Left ventricle myocardium inferior (tissue), 1 donor: ENCODE results near the gene TPI1. TPM values are rescaled to one million over a fixed set of nuclear protein-coding genes. Genes with fewer than 3 reads are reported as not detected.

Source experiments
- DNase-seq: peaks from one replicate; pipeline ENCODE4 v3.0.0-alpha.2; 2020
- H3K27ac ChIP-seq: fragments of 200-600 bp; replicated peaks from 2 replicates; pipeline ENCODE4 v1.8.0; 2021
- H3K27me3 ChIP-seq: fragments of 200-600 bp; 2 replicates; pipeline ENCODE4 v1.8.0; 2021; ENCODE audit warnings: low read depth
- H3K36me3 ChIP-seq: fragments of 200-600 bp; 2 replicates; pipeline ENCODE4 v1.8.0; 2021
- H3K4me1 ChIP-seq: fragments of 200-600 bp; 2 replicates; pipeline ENCODE4 v1.8.0; 2021
- H3K4me3 ChIP-seq: fragments of 200-600 bp; 2 replicates; pipeline ENCODE4 v1.8.0; 2021; ENCODE audit warnings: mild to moderate bottlenecking, moderate library complexity
- H3K9me3 ChIP-seq: fragments of 200-600 bp; replicated peaks from 2 replicates; pipeline ENCODE4 v1.8.0; 2021
- CTCF ChIP-seq: fragments of 200-600 bp; IDR thresholded peaks from 2 replicates; pipeline ENCODE4 v1.8.0; 2021; ENCODE audit warnings: antibody characterized with exemption, mild to moderate bottlenecking, borderline replicate concordance
- intact Hi-C: fragments of 100-400 bp; cut with micrococcal nuclease; formaldehyde crosslinking; loops from one replicate; pipeline ENCODE4 v1.11.0; 2022
- total RNA-seq: library from RNA; stranded (reverse); fragmentation: NEBNext Ultra II Directional; extraction: Animal tissue kit (Norgen Biotek cat#: 25700); gene quantifications from one replicate; pipeline ENCODE4 v1.2.1, GENCODE V29; 2021
- donor health status: DM: no; HTN: yes; CAD: no; lungs with severe emphysema.

The TPI1 gene
- total RNA-seq, 1 donor from 2014 or later, result 753 TPM

DNA sequence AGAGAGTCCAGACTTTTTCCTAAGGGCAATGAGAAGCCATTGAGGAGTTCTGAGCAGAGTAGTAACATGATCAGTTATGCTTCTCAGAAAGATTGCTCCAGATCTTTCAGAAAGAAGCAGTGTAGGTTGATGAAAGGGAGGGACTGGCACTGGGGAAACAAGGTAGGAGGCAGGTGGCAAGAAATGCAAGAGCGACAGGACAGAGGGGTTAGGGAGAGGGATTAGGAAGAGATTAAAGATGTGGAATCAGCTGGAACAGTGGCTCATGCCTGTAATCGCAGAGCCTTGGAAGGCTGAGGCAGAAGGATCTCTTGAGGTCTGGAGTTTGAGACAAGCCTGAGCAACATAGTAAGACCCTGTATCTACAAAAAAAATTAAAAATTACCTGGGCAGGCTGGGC is 19.7 kb upstream of the TPI1 start:
- no peaks in the 10 kb centered on the region for H3K9me3 ChIP-seq
- H3K36me3 ChIP-seq, result peaks cover 46% of the 10 kb centered on the region
- no peak for DNase-seq
- no peak for TF ChIP-seq CTCF
- H3K4me3 ChIP-seq, result no peak overlapping the region
- H3K27ac ChIP-seq, result no peak overlapping the region
- H3K4me1 ChIP-seq, result peaks cover 11% of the 10 kb centered on the region
- intact Hi-C loops, result no loop called here
- no peaks in the 10 kb centered on the region for H3K27me3 ChIP-seq

GRCh38 chr12:6849427-6849826 is 17.9 kb upstream of the TPI1 start:
- TF ChIP-seq CTCF, result no peak
- Histone ChIP-seq H3K36me3 (peaks cover 37% of the 10 kb centered on the region), H3K27me3 (no peaks in the 10 kb centered on the region), H3K4me1 (peaks cover 24% of the 10 kb centered on the region), H3K9me3 (no peaks in the 10 kb centered on the region), H3K4me3 (no peak overlapping the region), H3K27ac (no peak overlapping the region)
- intact Hi-C loops, result no loop called here
- DNase-seq, result no peak

- intact Hi-C loops, result no loop called here
- no peak for DNase-seq
- no peak overlapping the region for H3K4me3 ChIP-seq
These were observed 17.3 kb upstream of the TPI1 start for GRCh38 chr12:6849976-6850560.

GRCh38 chr12:6850796-6851152 is 16.6 kb upstream of the TPI1 start:
- peaks cover 24% of the 10 kb centered on the region for H3K4me1 ChIP-seq
- H3K36me3 ChIP-seq, result peaks cover 33% of the 10 kb centered on the region
- peak overlapping the region; percentile 91 for H3K4me3 ChIP-seq
- H3K27me3 ChIP-seq, result no peaks in the 10 kb centered on the region
- peak overlapping the region; percentile 100 for H3K27ac ChIP-seq
- intact Hi-C loops, result no loop called here
- no peaks in the 10 kb centered on the region for H3K9me3 ChIP-seq
- no peak for TF ChIP-seq CTCF
- no peak for DNase-seq

More at GRCh38 chr12:6849976-6850560, 17.3 kb upstream of the TPI1 start:
- no peaks in the 10 kb centered on the region for H3K27me3 ChIP-seq
- peaks cover 33% of the 10 kb centered on the region for H3K36me3 ChIP-seq
- TF ChIP-seq CTCF, result no peak
- no peak overlapping the region for H3K27ac ChIP-seq
- no peaks in the 10 kb centered on the region for H3K9me3 ChIP-seq
- H3K4me1 ChIP-seq, result peaks cover 24% of the 10 kb centered on the region

GRCh38 chr12:6851153-6851920 is 16.0 kb upstream of the TPI1 start, which contains the start of gene CDCA3:
Gene CDCA3, minus strand, starts transcription at chr12:6851286. Its CDS starts 334 bp downstream, at chr12:6850952.
- intact Hi-C loops, result no loop called here

More at GRCh38 chr12:6851153-6851920, 16.0 kb upstream of the TPI1 start, which contains the start of gene CDCA3:
- no peak for TF ChIP-seq CTCF
- H3K27me3 ChIP-seq, result no peaks in the 10 kb centered on the region
- H3K9me3 ChIP-seq, result no peaks in the 10 kb centered on the region
- H3K4me3 ChIP-seq, result peak within 1 kb of the TSS; percentile 91
- peak; percentile 94 for DNase-seq
- peak within 1 kb of the TSS; percentile 100 for H3K27ac ChIP-seq
- H3K4me1 ChIP-seq, result peaks cover 24% of the 10 kb centered on the region
- H3K36me3 ChIP-seq, result peaks cover 33% of the 10 kb centered on the region
